HG03439 (cell line): ENCODE measurements around the gene CSMD2.

Experiments
- ATAC-seq: cut with Tn5 transposase; IDR thresholded peaks from one replicate; pipeline ENCODE4 v1.9.1; 2021; ENCODE audit warnings: mild to moderate bottlenecking, moderate library complexity; ENCODE audit not compliant: unreplicated experiment

CSMD2 gene

DNA sequence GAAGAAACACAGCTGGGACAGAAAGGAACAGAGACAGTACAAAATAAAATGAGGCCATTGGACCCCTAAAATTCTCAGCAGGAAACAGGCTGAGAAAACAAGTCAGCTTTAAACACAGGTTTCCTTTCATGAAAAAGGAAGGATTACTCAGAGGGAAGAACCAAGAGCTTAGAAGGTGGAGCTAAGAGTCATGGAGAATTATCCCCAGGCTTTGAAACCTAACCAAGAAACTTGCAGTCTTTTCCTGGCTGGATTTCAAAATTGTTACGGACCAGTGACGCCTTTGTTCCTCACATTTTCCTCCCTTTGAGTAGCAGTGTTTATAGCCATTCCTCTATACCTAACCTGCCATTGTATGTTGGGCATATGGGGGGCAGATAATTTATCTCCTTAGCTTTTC, 292.3 kb downstream of the CSMD2 start:
- no peak for ATAC-seq

DNA sequence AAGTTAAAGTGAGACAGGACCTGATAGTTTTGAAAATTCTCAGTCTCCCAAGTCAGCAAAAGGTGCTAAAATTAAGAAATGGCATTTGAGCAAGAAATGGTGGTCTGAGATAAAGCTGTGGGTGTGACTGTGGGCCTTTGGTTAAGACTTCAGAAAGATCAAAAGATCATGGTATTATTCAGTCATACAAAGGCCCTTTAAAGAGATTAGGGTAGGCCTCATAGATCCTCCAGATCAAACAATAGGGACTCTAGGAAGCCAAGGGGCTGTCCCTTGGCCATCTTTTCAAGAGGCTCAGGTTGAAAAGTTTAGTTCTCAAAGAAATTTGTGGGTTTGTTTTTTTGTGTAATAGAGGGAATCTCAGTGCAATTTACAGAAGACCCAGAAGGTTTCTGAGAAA, 292.8 kb downstream of the CSMD2 start:
- ATAC-seq = no peak

- ATAC-seq = no peak
Measured at GRCh38 chr1:33867684-33868083, 297.3 kb downstream of the CSMD2 start.

- ATAC-seq = no peak
Measured at GRCh38 chr1:33866281-33866680, 298.7 kb downstream of the CSMD2 start.

DNA sequence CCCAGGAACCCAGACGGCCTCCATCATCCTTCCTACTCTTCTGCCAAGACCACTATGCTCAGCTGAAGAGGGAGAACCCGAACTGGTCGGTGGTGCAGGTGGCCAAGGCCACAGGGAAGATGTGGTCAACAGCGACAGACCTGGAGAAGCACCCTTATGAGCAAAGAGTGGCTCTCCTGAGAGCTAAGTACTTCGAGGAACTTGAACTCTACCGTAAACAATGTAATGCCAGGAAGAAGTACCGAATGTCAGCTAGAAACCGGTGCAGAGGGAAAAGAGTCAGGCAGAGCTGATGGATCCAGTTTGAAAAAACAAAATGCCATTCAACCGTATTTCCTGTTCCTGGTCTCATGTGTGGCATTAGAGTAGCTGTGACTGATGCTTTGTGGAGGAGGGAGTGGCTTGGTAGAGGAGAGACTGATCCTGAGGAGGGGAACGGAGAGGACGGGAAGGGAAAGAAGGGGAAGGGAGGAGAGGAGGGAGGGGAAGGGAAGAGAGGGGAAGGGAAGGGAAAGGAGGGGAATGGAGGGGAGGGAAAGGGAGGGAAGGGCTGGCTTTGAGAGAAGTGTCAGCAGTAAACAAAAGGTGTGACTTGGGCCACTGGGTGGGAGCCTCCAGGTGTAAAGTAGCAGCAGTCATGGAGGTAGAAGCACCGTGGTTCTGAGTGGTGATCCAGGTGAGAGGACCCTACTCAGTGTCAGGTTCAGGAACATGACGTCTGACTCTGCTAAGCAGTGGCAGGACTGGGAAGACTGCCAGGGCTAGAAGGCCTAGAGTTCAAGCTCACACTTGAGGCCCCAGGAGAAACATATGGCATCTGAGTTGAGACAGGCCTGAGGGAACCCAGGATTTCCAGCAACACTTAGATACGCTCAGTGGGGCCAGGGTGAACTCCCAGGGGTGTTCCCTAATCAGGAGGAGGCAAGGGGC, 300.3 kb downstream of the CSMD2 start:
- no peak for ATAC-seq

- ATAC-seq = no peak
Measured at GRCh38 chr1:33863779-33864178, 301.3 kb downstream of the CSMD2 start, which contains the start of gene HMGB4. Gene HMGB4 (plus strand): TSS chr1:33864079. CDS start chr1:33864192, 113 bp downstream.

- no peak for ATAC-seq
Measured at GRCh38 chr1:33860671-33861070, 304.4 kb downstream of the CSMD2 start.

GRCh38 chr1:33854091-33854490, 310.9 kb downstream of the CSMD2 start:
- no peak for ATAC-seq

DNA sequence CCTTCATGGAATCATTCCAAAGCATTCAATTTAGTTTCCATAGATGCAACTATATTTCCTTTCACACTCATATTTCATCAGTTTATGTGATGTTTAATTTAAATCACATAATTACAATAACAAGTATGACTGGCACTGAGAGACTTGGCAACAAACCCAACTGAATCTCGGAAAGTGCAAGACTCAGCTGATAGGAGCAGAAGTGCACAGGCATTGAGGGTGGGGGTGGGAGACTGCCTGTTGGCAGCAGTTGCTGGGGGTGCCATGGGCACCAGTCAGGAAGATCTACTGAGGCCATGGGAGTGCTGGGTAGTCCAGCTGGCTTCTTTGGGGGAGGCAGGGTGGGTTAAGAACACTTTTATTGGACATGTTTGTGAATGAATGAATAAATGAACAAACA, 311.6 kb downstream of the CSMD2 start:
- ATAC-seq = no peak

DNA sequence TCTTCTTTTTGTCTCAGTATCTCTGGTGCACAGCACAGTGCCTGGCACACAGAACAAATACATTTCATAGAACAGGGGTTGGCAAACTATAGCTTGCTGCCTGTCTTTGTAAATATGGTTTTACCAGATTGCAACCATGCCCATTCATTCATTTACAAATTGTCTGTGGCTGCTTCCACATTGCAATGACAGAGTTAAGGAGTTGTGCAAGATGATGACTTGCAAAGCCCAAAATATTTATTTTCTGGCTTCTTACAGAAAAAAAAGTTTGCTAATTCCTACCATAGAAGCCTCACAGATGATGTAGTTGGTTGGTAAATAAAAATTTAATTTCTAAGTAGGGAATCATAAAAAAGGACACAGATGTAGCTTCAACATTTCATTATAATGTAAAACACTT, 312.3 kb downstream of the CSMD2 start:
- no peak for ATAC-seq

DNA sequence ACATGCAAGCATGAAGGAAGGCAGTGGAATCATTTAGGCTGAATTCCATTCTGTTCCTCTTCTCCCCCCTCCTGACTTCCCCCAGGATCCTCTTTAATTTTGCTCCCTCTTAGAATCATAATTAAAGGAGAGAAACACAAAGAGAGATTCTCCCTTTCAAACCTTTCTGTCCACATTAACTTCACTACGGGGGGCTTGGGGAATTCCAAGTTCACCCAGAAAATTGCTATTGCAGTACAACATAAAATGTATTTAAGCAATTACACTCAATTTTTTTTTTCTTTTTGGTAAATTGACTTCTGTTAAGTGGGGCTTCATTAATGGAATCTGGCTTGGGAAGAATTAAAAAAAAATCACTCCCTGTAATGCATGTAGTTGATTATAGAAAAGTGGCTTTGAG, 314.5 kb downstream of the CSMD2 start:
- ATAC-seq = no peak

DNA sequence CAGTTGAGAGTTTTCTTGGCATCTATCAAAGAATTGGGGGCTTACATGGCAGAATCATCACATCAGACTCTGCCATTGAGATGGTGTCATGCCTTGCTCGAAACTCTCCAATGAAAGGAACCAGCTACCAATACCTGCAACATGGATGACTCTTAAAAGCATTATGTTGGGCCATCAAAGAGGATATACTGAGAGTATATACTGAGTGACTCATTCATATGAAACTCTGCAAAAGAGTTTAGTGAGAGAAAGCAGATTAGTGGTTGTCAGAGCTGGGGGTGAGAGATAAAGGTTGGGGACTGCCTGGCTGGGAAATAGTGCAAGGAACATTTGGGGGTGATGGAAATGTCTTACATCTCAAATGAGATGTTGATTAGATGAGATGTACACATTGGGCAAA, 315.8 kb downstream of the CSMD2 start:
- no peak for ATAC-seq

DNA sequence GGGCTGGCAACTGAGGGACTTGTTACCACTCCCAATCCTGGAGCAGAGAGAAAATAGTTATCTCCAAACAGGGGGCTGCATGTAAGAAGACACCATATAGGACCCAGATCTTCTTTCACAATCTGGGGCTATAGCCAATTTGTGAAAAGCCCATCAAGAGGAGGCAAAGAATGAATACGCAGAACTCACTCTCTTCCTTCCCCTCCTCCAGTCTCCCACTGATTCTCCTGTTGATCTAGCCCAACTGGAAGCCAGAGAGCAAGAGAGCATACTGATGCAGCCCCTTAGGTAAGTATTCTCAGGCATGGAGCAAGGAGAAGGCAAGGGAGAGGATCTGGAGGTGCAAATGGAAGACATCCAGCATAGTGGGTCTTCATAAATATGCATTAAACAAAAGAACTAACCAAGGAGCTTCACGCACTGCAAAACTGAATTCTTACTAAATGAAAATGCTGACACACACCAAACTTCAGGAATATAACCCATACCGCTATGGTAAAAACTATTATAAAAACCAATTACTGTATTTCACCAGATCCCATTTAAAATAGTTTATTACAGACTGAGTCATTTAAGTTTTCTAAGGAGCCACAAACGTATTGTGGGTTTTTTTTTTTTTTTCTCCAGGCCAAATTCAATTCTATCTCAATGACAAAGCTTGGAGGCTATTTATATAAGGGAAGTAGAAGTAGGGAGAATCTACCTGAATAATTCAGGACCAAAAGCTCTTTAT, 316.7 kb downstream of the CSMD2 start:
- ATAC-seq = no peak

GRCh38 chr1:33846861-33847260, 318.2 kb downstream of the CSMD2 start:
- no peak for ATAC-seq

DNA sequence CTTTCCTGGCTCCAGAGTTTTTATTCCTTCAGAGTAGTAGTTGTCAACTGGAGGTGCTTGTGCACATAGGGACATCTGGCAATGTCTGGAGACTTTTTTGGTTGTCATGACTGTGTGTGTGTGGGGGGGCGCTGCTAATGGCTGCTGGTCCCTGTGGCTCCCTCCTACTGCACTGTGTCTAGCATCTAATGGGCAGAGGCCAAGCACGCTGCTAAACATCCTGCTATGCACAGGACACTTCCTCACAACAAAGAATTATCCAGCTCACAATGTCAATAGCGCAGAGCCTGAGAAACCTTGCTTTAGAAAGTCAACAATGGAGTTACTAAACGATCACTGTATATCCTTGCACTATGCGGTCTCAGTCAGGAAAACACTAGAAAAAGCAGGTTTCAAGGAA, 320.9 kb downstream of the CSMD2 start:
- ATAC-seq = no peak

GRCh38 chr1:33842348-33842747, 322.7 kb downstream of the CSMD2 start:
- ATAC-seq = no peak

DNA sequence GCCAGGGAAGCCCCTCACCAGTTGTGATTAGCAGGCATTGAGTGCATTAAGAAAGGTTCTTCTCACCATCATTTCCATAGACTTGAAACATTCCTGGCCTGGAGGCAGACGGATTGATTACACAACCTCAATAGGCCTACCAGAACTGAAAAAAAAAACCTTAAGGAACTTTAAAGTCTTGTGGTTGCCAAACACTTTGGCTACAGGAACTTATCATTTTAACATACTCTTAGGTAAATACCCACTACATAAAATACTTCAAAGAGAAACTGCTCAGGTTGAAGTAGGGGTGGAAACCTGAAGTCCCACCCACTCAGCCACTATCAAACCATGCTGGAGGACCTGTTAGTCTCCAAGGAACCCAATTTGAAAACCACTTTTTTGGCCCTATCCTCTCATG, 323.5 kb downstream of the CSMD2 start:
- no peak for ATAC-seq

DNA sequence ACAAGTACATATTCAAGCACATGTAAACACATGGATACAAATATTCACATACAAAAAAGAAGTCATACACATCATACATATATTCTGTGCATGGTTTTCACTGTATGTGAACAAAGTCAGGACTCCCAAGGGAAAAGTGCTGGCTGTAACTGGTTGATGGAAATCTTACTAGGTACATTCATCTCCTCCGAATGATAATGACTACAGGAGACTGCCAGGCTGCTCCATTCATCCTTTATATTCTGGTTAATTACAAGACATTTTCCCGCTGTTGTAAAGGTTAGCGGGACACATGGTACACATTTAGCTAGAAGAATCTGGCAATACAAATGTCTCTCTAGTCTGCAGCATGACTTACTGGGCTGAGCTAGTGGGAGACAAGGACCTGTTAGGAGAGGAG, 327.4 kb downstream of the CSMD2 start:
- no peak for ATAC-seq

DNA sequence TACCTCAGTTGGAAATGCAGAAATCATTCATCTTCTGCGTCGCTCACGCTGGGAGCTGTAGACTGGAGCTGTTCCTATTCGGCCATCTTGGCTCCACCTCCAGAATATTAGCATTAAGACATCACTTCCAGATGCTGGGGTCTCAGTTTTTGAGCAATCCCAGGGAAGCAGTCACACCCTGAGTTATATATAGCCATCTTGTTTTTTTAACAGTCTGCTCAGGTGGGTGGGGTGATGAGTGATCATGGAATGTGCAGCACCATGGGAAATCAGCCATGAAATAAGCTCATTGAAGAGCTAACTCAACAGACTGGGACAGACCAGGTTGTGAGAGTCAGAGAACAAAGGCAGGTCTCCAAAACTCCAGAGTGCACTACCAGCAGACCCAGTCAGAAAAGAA, 328.1 kb downstream of the CSMD2 start:
- ATAC-seq = no peak

GRCh38 chr1:33828654-33829053, 336.4 kb downstream of the CSMD2 start:
- ATAC-seq = no peak

GRCh38 chr1:33828059-33828458, 337.0 kb downstream of the CSMD2 start:
- no peak for ATAC-seq

DNA sequence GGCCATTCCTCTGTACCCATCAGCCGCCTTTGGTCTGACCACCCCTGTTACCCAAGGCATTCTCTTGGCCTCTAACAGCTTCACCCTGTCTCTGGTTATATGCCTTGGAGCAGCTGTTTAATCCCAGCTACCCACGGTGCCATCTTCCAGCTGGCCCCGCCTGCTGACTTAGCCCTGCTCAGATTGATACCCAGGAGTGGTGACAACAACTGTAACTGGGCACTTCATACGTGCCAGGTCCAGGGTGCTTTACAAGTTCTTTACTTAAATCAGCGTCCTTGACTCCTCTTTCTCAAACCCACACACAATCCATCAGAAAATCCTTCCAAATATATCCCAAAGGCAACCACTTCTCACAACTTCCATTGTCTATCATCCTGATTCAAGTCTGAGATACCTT, 338.3 kb downstream of the CSMD2 start:
- no peak for ATAC-seq
